K562 (cell line): ENCODE data around the gene TNRC6B. TPM values are rescaled to one million over a fixed set of nuclear protein-coding genes. Genes with fewer than 3 reads are reported as not detected.

Source experiments
- ARID1B ChIP-seq: fragments of 450-650 bp; IDR thresholded peaks from 2 replicates; pipeline ENCODE4 v1.6.1; 2016; ENCODE audit warnings: antibody characterized with exemption, mild to moderate bottlenecking, inconsistent platforms
- C11orf30 ChIP-seq: fragments of 450-650 bp; IDR thresholded peaks from 2 replicates; pipeline ENCODE4 v1.6.1; 2016; ENCODE audit warnings: low read depth, mild to moderate bottlenecking
- CREM ChIP-seq: IDR thresholded peaks from 2 replicates; pipeline ENCODE4 v1.6.1; 2014; ENCODE audit warnings: antibody characterized with exemption, low read depth
- DMBX1 ChIP-seq: fragments of 250-450 bp; sonication (Bioruptor Pico); IDR thresholded peaks from 2 replicates; pipeline ENCODE4 v1.8.0; 2022; ENCODE audit warnings: inconsistent platforms, mild to moderate bottlenecking, moderate library complexity, borderline replicate concordance
- FOXA1 ChIP-seq: fragments of 450-650 bp; IDR thresholded peaks from 2 replicates; pipeline ENCODE4 v1.6.1; 2016; ENCODE audit warnings: mild to moderate bottlenecking, borderline replicate concordance
- FOXA3 ChIP-seq, 2 experiments: fragments of 450-650 bp in 1 of 2; sonication (generic) in 1 of 2; formaldehyde crosslinking; IDR thresholded peaks in 1 of 2; conservative IDR thresholded peaks in 1 of 2; 2 replicates each; pipeline versions ENCODE4 v1.4.0 to v1.8.0; 2020 to 2022; ENCODE audit warnings: mild to moderate bottlenecking in 2 of 2, missing genetic modification reagents in 1 of 2
- FOXM1 ChIP-seq, 2 experiments: fragments of 450-650 bp in 1 of 2; sonication (generic) in 1 of 2; formaldehyde crosslinking in 1 of 2; IDR thresholded peaks; 2 replicates each; pipeline versions ENCODE4 v1.6.1 to v1.9.0; 2017 to 2022; ENCODE audit warnings: low read depth in 2 of 2, mild to moderate bottlenecking in 2 of 2, missing genetic modification reagents in 1 of 2, moderate library complexity in 1 of 2
- GATAD2B ChIP-seq: fragments of 450-650 bp; IDR thresholded peaks from 2 replicates; pipeline ENCODE4 v1.6.1; 2017; ENCODE audit warnings: mild to moderate bottlenecking, borderline replicate concordance
- HNRNPL ChIP-seq: fragments of 200-400 bp; formaldehyde crosslinking; IDR thresholded peaks from 2 replicates; pipeline ENCODE4 v1.6.1; 2017; ENCODE audit warnings: low read depth, mild to moderate bottlenecking, low read length
- MAZ ChIP-seq, 2 experiments: fragments of 450-650 bp in 1 of 2; sonication (generic) in 1 of 2; formaldehyde crosslinking; IDR thresholded peaks in 1 of 2; conservative IDR thresholded peaks in 1 of 2; 2 replicates each; pipeline versions ENCODE4 v1.4.0 to v1.5.0; 2020; ENCODE audit warnings: mild to moderate bottlenecking in 1 of 2, missing genetic modification reagents in 1 of 2
- MTA1 ChIP-seq: fragments of 450-650 bp; IDR thresholded peaks from 2 replicates; pipeline ENCODE4 v1.6.1; 2017; ENCODE audit warnings: borderline replicate concordance
- NKRF ChIP-seq: fragments of 450-650 bp; IDR thresholded peaks from 2 replicates; pipeline ENCODE4 v1.6.1; 2016; ENCODE audit warnings: borderline replicate concordance
- RFX5 ChIP-seq: IDR thresholded peaks from 2 replicates; pipeline ENCODE4 v1.6.1; 2011; ENCODE audit warnings: low read depth, mild to moderate bottlenecking, improper control_type of control experiment, low read length
- SMAD1 ChIP-seq: fragments of 150-350 bp; IDR thresholded peaks from 2 replicates; pipeline ENCODE4 v1.6.1; 2014; ENCODE audit warnings: low read length, low read depth; ENCODE audit not compliant: partially characterized antibody
- SOX6 ChIP-seq: fragments of 450-650 bp; IDR thresholded peaks from 2 replicates; pipeline ENCODE4 v1.6.1; 2014; ENCODE audit warnings: mild to moderate bottlenecking
- SRSF1 ChIP-seq: fragments of 200-400 bp; formaldehyde crosslinking; IDR thresholded peaks from 2 replicates; pipeline ENCODE4 v1.6.1; 2017; ENCODE audit warnings: mild to moderate bottlenecking, low read depth, low read length, moderate library complexity
- ZNF232 ChIP-seq: sonication (generic); formaldehyde crosslinking; IDR thresholded peaks from 2 replicates; pipeline ENCODE4 v1.8.0; 2022; ENCODE audit warnings: mild to moderate bottlenecking, missing genetic modification reagents
- ZNF24 ChIP-seq: fragments of 450-650 bp; IDR thresholded peaks from 2 replicates; pipeline ENCODE4 v1.6.1; 2016
- polyA plus RNA-seq, 8 experiments: library from polyadenylated mRNA; depleted of rRNA in 4 of 8; stranded (reverse) in 5 of 8; unstranded in 3 of 8; fragments of >200 nt; fragmentation: Nextera tagmentation in 2 of 8; fragmentation: Illumina TruSeq in 1 of 8; extraction: Ambion mirVana in 2 of 8; extraction: Trizol in 1 of 8; gene quantifications; 2 replicates each; pipeline versions ENCODE4 v1.2.1 to v1.2.3, GENCODE V29; 2011 to 2014; ENCODE audit warnings: inconsistent platforms in 1 of 8, missing spikeins in 1 of 8
- total RNA-seq, 7 experiments: library from RNA; depleted of rRNA in 6 of 7; stranded (reverse); fragments of >200 nt in 6 of 7; fragmentation: Illumina TruSeq in 2 of 7; extraction: Trizol in 2 of 7; gene quantifications; 2 replicates each; pipeline versions ENCODE4 v1.2.1 to v1.2.3, GENCODE V29; 2011 to 2021; ENCODE audit warnings: low replicate concordance in 1 of 7
- TF ChIP-seq, protein P1 (sequence below): fragments of 450-650 bp; formaldehyde crosslinking; IDR thresholded peaks from 2 replicates; pipeline ENCODE4 v1.4.0; 2020; ENCODE audit warnings: mild to moderate bottlenecking, moderate library complexity
- TF ChIP-seq, protein P2 (sequence below): sonication (generic); formaldehyde crosslinking; IDR thresholded peaks from 2 replicates; pipeline ENCODE4 v1.8.1; 2022; ENCODE audit warnings: missing genetic modification reagents
- TF ChIP-seq, protein P3 (sequence below): fragments of 250-450 bp; sonication (Bioruptor Pico); IDR thresholded peaks from 2 replicates; pipeline ENCODE4 v1.5.0; 2020; ENCODE audit warnings: mild to moderate bottlenecking

The TNRC6B gene
- total and polyA plus RNA-seq, 9 of the 15 experiments (the other 6 are each of a cell fraction or from before 2014, with no cell fraction given): 0.96 to 18.8 (median 10.8) TPM

DNA sequence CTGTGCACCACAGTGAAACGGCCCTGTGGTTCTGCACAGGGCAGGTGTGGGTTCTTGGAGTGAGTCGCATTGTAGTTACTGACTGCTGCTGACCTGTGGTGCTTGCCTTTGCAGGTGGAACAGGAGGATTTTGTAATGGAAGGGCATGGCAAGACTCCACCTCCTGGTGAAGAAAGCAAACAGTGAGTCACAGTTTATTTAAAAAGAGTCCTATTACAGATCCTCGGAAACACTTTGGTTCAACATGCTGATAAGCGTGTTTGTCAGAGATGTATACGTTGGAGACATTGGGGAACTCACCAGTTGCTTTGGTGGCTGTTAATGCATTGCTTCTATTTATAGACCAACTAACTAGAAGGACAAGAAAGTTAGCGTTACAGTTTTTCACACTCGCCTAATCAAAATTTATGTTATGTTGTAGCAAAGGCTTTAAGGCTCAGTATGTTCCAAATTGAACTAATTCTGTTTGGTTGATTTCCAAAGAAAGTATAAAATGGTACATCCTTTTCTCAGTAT lies 21.7 kb upstream of the TNRC6B start (continued):
- no peak for TF ChIP-seq NKRF
- peak; percentile 71 to 83; a peak in 3 of 4 replicates for TF ChIP-seq FOXA3 (CRISPR knock-in tag; conservative IDR thresholded peaks at IDR 0.05 in 1 of 2, IDR thresholded peaks at IDR 0.05 in 1 of 2)
- TF ChIP-seq FOXM1 (IDR thresholded peaks at IDR 0.05; ENCODE audit: low read depth): peak; percentile 55
- no peak for TF ChIP-seq FOXM1 (CRISPR knock-in tag; IDR thresholded peaks at IDR 0.05; ENCODE audit: low read depth)
- TF ChIP-seq FOXA1: no peak
- TF ChIP-seq ZNF24: no peak
- TF ChIP-seq DMBX1 (CRISPR knock-in tag): no peak
- peak in 1 of 2 experiments; percentile 55; a peak in 1 of 4 replicates for TF ChIP-seq MAZ (CRISPR knock-in tag; conservative IDR thresholded peaks at IDR 0.05 in 1 of 2, IDR thresholded peaks at IDR 0.05 in 1 of 2)
- TF ChIP-seq ARID1B: peak; percentile 79
- TF ChIP-seq, protein P1, sequence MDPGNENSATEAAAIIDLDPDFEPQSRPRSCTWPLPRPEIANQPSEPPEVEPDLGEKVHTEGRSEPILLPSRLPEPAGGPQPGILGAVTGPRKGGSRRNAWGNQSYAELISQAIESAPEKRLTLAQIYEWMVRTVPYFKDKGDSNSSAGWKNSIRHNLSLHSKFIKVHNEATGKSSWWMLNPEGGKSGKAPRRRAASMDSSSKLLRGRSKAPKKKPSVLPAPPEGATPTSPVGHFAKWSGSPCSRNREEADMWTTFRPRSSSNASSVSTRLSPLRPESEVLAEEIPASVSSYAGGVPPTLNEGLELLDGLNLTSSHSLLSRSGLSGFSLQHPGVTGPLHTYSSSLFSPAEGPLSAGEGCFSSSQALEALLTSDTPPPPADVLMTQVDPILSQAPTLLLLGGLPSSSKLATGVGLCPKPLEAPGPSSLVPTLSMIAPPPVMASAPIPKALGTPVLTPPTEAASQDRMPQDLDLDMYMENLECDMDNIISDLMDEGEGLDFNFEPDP: no peak
- TF ChIP-seq SMAD1: no peak
- TF ChIP-seq, protein P2, sequence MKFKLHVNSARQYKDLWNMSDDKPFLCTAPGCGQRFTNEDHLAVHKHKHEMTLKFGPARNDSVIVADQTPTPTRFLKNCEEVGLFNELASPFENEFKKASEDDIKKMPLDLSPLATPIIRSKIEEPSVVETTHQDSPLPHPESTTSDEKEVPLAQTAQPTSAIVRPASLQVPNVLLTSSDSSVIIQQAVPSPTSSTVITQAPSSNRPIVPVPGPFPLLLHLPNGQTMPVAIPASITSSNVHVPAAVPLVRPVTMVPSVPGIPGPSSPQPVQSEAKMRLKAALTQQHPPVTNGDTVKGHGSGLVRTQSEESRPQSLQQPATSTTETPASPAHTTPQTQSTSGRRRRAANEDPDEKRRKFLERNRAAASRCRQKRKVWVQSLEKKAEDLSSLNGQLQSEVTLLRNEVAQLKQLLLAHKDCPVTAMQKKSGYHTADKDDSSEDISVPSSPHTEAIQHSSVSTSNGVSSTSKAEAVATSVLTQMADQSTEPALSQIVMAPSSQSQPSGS (CRISPR knock-in tag): no peak
- peak; percentile 58 for TF ChIP-seq SOX6
- TF ChIP-seq RFX5: no peak
- TF ChIP-seq HNRNPL: no peak
- TF ChIP-seq, protein P3, sequence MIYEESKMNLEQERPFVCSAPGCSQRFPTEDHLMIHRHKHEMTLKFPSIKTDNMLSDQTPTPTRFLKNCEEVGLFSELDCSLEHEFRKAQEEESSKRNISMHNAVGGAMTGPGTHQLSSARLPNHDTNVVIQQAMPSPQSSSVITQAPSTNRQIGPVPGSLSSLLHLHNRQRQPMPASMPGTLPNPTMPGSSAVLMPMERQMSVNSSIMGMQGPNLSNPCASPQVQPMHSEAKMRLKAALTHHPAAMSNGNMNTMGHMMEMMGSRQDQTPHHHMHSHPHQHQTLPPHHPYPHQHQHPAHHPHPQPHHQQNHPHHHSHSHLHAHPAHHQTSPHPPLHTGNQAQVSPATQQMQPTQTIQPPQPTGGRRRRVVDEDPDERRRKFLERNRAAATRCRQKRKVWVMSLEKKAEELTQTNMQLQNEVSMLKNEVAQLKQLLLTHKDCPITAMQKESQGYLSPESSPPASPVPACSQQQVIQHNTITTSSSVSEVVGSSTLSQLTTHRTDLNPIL: no peak
- TF ChIP-seq ZNF232 (CRISPR knock-in tag): no peak
- TF ChIP-seq C11orf30: peak; percentile 49
- no peak for TF ChIP-seq MTA1
- peak; percentile 66; the same call in 1 of the 2 replicates for TF ChIP-seq CREM
- TF ChIP-seq GATAD2B: no peak
- no peak for TF ChIP-seq SRSF1
